ENCODE data around the gene GSS.

Gene GSS

GRCh38 chr20:34926581-34926980, 29.0 kb downstream of the GSS start:
- no peaks in the 10 kb centered on the region for H3K27me3 ChIP-seq (replicated peaks; ENCODE audit: control insufficient read depth, insufficient read depth, low read length, poor library complexity, severe bottlenecking)
- H3K36me3 ChIP-seq (ENCODE audit: control insufficient read depth, insufficient read depth, low read length): peaks cover 29% of the 10 kb centered on the region
- no peak overlapping the region for H3K27ac ChIP-seq (ENCODE audit: insufficient read depth, low read length, poor library complexity, severe bottlenecking)

GRCh38 chr20:34925981-34926380, 29.6 kb downstream of the GSS start:
- no peak for DNase-seq
- peaks cover 23% of the 10 kb centered on the region for H3K36me3 ChIP-seq (ENCODE audit: control insufficient read depth, insufficient read depth, low read length)
- H3K27ac ChIP-seq (ENCODE audit: insufficient read depth, low read length, poor library complexity, severe bottlenecking): no peak overlapping the region
- no peaks in the 10 kb centered on the region for H3K4me1 ChIP-seq (ENCODE audit: control insufficient read depth, insufficient read depth, low read length, poor library complexity, severe bottlenecking)
- no peak overlapping the region for H3K4me3 ChIP-seq (ENCODE audit: insufficient read depth, low read depth, low read length, poor library complexity, severe bottlenecking)
- no peaks in the 10 kb centered on the region for H3K9me3 ChIP-seq (ENCODE audit: control insufficient read depth, low read length)
- H3K27me3 ChIP-seq (replicated peaks; ENCODE audit: control insufficient read depth, insufficient read depth, low read length, poor library complexity, severe bottlenecking): no peaks in the 10 kb centered on the region

More at GRCh38 chr20:34926581-34926980, 29.0 kb downstream of the GSS start:
- H3K4me1 ChIP-seq (ENCODE audit: control insufficient read depth, insufficient read depth, low read length, poor library complexity, severe bottlenecking): no peaks in the 10 kb centered on the region
- no peak overlapping the region for H3K4me3 ChIP-seq (ENCODE audit: insufficient read depth, low read depth, low read length, poor library complexity, severe bottlenecking)
- no peak for DNase-seq
- H3K9me3 ChIP-seq (ENCODE audit: control insufficient read depth, low read length): no peaks in the 10 kb centered on the region

GRCh38 chr20:34925341-34925740, 30.3 kb downstream of the GSS start:
- Histone ChIP-seq H3K4me3 (ENCODE audit: insufficient read depth, low read depth, low read length, poor library complexity, severe bottlenecking) (no peak overlapping the region), H3K27me3 (replicated peaks; ENCODE audit: control insufficient read depth, insufficient read depth, low read length, poor library complexity, severe bottlenecking) (no peaks in the 10 kb centered on the region), H3K27ac (ENCODE audit: insufficient read depth, low read length, poor library complexity, severe bottlenecking) (no peak overlapping the region), H3K9me3 (ENCODE audit: control insufficient read depth, low read length) (no peaks in the 10 kb centered on the region), H3K4me1 (ENCODE audit: control insufficient read depth, insufficient read depth, low read length, poor library complexity, severe bottlenecking) (no peaks in the 10 kb centered on the region), H3K36me3 (ENCODE audit: control insufficient read depth, insufficient read depth, low read length) (peaks cover 19% of the 10 kb centered on the region)
- DNase-seq: no peak

GRCh38 chr20:34923414-34923813, 32.2 kb downstream of the GSS start:
- DNase-seq: no peak
- Histone ChIP-seq H3K4me1 (ENCODE audit: control insufficient read depth, insufficient read depth, low read length, poor library complexity, severe bottlenecking) (no peaks in the 10 kb centered on the region), H3K27me3 (replicated peaks; ENCODE audit: control insufficient read depth, insufficient read depth, low read length, poor library complexity, severe bottlenecking) (no peaks in the 10 kb centered on the region), H3K36me3 (ENCODE audit: control insufficient read depth, insufficient read depth, low read length) (peaks cover 11% of the 10 kb centered on the region), H3K4me3 (ENCODE audit: insufficient read depth, low read depth, low read length, poor library complexity, severe bottlenecking) (no peak overlapping the region), H3K9me3 (ENCODE audit: control insufficient read depth, low read length) (no peaks in the 10 kb centered on the region), H3K27ac (ENCODE audit: insufficient read depth, low read length, poor library complexity, severe bottlenecking) (no peak overlapping the region)

GRCh38 chr20:34922654-34923381, 32.8 kb downstream of the GSS start:
- no peak for DNase-seq
- peaks cover 11% of the 10 kb centered on the region for H3K36me3 ChIP-seq (ENCODE audit: control insufficient read depth, insufficient read depth, low read length)

GRCh38 chr20:34921436-34921835, 34.2 kb downstream of the GSS start:
- peaks cover 5% of the 10 kb centered on the region for H3K4me1 ChIP-seq (ENCODE audit: control insufficient read depth, insufficient read depth, low read length, poor library complexity, severe bottlenecking)
- H3K4me3 ChIP-seq (ENCODE audit: insufficient read depth, low read depth, low read length, poor library complexity, severe bottlenecking): no peak overlapping the region
- H3K9me3 ChIP-seq (ENCODE audit: control insufficient read depth, low read length): no peaks in the 10 kb centered on the region
- H3K27me3 ChIP-seq (replicated peaks; ENCODE audit: control insufficient read depth, insufficient read depth, low read length, poor library complexity, severe bottlenecking): no peaks in the 10 kb centered on the region
- no peak for DNase-seq
- peaks cover 11% of the 10 kb centered on the region for H3K36me3 ChIP-seq (ENCODE audit: control insufficient read depth, insufficient read depth, low read length)
- H3K27ac ChIP-seq (ENCODE audit: insufficient read depth, low read length, poor library complexity, severe bottlenecking): no peak overlapping the region

More at GRCh38 chr20:34922654-34923381, 32.8 kb downstream of the GSS start:
- Histone ChIP-seq H3K4me3 (ENCODE audit: insufficient read depth, low read depth, low read length, poor library complexity, severe bottlenecking) (no peak overlapping the region), H3K4me1 (ENCODE audit: control insufficient read depth, insufficient read depth, low read length, poor library complexity, severe bottlenecking) (peaks cover 2% of the 10 kb centered on the region), H3K9me3 (ENCODE audit: control insufficient read depth, low read length) (no peaks in the 10 kb centered on the region), H3K27me3 (replicated peaks; ENCODE audit: control insufficient read depth, insufficient read depth, low read length, poor library complexity, severe bottlenecking) (no peaks in the 10 kb centered on the region), H3K27ac (ENCODE audit: insufficient read depth, low read length, poor library complexity, severe bottlenecking) (no peak overlapping the region)

GRCh38 chr20:34920055-34920454, 35.6 kb downstream of the GSS start:
- Histone ChIP-seq H3K36me3 (ENCODE audit: control insufficient read depth, insufficient read depth, low read length) (peaks cover 8% of the 10 kb centered on the region), H3K9me3 (ENCODE audit: control insufficient read depth, low read length) (no peaks in the 10 kb centered on the region), H3K27ac (ENCODE audit: insufficient read depth, low read length, poor library complexity, severe bottlenecking) (no peak overlapping the region), H3K27me3 (replicated peaks; ENCODE audit: control insufficient read depth, insufficient read depth, low read length, poor library complexity, severe bottlenecking) (no peaks in the 10 kb centered on the region), H3K4me3 (ENCODE audit: insufficient read depth, low read depth, low read length, poor library complexity, severe bottlenecking) (no peak overlapping the region), H3K4me1 (ENCODE audit: control insufficient read depth, insufficient read depth, low read length, poor library complexity, severe bottlenecking) (peaks cover 5% of the 10 kb centered on the region)
- DNase-seq: no peak

GRCh38 chr20:34916774-34917354, 38.7 kb downstream of the GSS start:
- Histone ChIP-seq H3K36me3 (ENCODE audit: control insufficient read depth, insufficient read depth, low read length) (no peaks in the 10 kb centered on the region), H3K27me3 (replicated peaks; ENCODE audit: control insufficient read depth, insufficient read depth, low read length, poor library complexity, severe bottlenecking) (no peaks in the 10 kb centered on the region), H3K9me3 (ENCODE audit: control insufficient read depth, low read length) (no peaks in the 10 kb centered on the region), H3K27ac (ENCODE audit: insufficient read depth, low read length, poor library complexity, severe bottlenecking) (no peak overlapping the region), H3K4me3 (ENCODE audit: insufficient read depth, low read depth, low read length, poor library complexity, severe bottlenecking) (no peak overlapping the region), H3K4me1 (ENCODE audit: control insufficient read depth, insufficient read depth, low read length, poor library complexity, severe bottlenecking) (peaks cover 5% of the 10 kb centered on the region)
- no peak for DNase-seq

- H3K36me3 ChIP-seq (ENCODE audit: control insufficient read depth, insufficient read depth, low read length): no peaks in the 10 kb centered on the region
- no peak overlapping the region for H3K27ac ChIP-seq (ENCODE audit: insufficient read depth, low read length, poor library complexity, severe bottlenecking)
- no peak overlapping the region for H3K4me3 ChIP-seq (ENCODE audit: insufficient read depth, low read depth, low read length, poor library complexity, severe bottlenecking)
- H3K9me3 ChIP-seq (ENCODE audit: control insufficient read depth, low read length): no peaks in the 10 kb centered on the region
- peaks cover 5% of the 10 kb centered on the region for H3K4me1 ChIP-seq (ENCODE audit: control insufficient read depth, insufficient read depth, low read length, poor library complexity, severe bottlenecking)
- DNase-seq: no peak
- H3K27me3 ChIP-seq (replicated peaks; ENCODE audit: control insufficient read depth, insufficient read depth, low read length, poor library complexity, severe bottlenecking): no peaks in the 10 kb centered on the region
Observed at GRCh38 chr20:34915749-34916455, 39.7 kb downstream of the GSS start.

- DNase-seq: no peak
- H3K36me3 ChIP-seq (ENCODE audit: control insufficient read depth, insufficient read depth, low read length): no peaks in the 10 kb centered on the region
Observed at GRCh38 chr20:34915131-34915530, 40.5 kb downstream of the GSS start.

More at GRCh38 chr20:34915131-34915530, 40.5 kb downstream of the GSS start:
- no peaks in the 10 kb centered on the region for H3K27me3 ChIP-seq (replicated peaks; ENCODE audit: control insufficient read depth, insufficient read depth, low read length, poor library complexity, severe bottlenecking)
- H3K27ac ChIP-seq (ENCODE audit: insufficient read depth, low read length, poor library complexity, severe bottlenecking): no peak overlapping the region
- H3K9me3 ChIP-seq (ENCODE audit: control insufficient read depth, low read length): no peaks in the 10 kb centered on the region
- H3K4me3 ChIP-seq (ENCODE audit: insufficient read depth, low read depth, low read length, poor library complexity, severe bottlenecking): no peak overlapping the region
- peaks cover 5% of the 10 kb centered on the region for H3K4me1 ChIP-seq (ENCODE audit: control insufficient read depth, insufficient read depth, low read length, poor library complexity, severe bottlenecking)

All from effector memory CD4-positive, alpha-beta T cell (primary cell).